H1 (cell line): ENCODE measurements around the gene PDE2A. TPM values are rescaled to one million over a fixed set of nuclear protein-coding genes. Genes with fewer than 3 reads are reported as not detected.

Experiments used
- CTCF ChIA-PET: fragments of 300-600 bp; sonication (Branson Sonifier 250); formaldehyde crosslinking; loops from one replicate; lab custom pipeline; 2021; ENCODE audit not compliant: partially characterized antibody; lab: Charles Lee
- POLR2A ChIA-PET: fragments of 300-600 bp; sonication (Branson Sonifier 250); formaldehyde crosslinking; loops from one replicate; lab custom pipeline; 2021; ENCODE audit warnings: inconsistent platforms; ENCODE audit not compliant: partially characterized antibody; lab: Charles Lee
- DNase-seq, 2 experiments: peaks; one replicate each; pipeline versions ENCODE4 v3.0.0 to v3.0.0-alpha.2; 2010 to 2022; ENCODE audit warnings: low spot score in 2 of 2, low read depth in 1 of 2, mixed read lengths in 1 of 2
- FAIRE-seq: peaks from 2 replicates; lab custom pipeline; 2011; peaks lifted over from hg19 to GRCh38; lab: Jason Lieb, UNC
- H2AFZ ChIP-seq: 2 replicates; pipeline ENCODE4 v1.8.1; 2012; ENCODE audit warnings: low read length, inconsistent platforms
- H2AK5ac ChIP-seq: 2 replicates; pipeline ENCODE4 v1.6.1; 2013; ENCODE audit warnings: low read depth, low read length
- H2BK120ac ChIP-seq: replicated peaks from 2 replicates; pipeline ENCODE3; 2013; ENCODE audit warnings: low read depth, low read length, inconsistent platforms
- H2BK12ac ChIP-seq: 2 replicates; pipeline ENCODE4 v1.6.1; 2013; ENCODE audit warnings: low read depth, low read length
- H2BK15ac ChIP-seq: 2 replicates; pipeline ENCODE4 v1.6.1; 2013; ENCODE audit warnings: low read length
- H2BK20ac ChIP-seq: 2 replicates; pipeline ENCODE4 v1.6.1; 2013; ENCODE audit warnings: low read length
- H2BK5ac ChIP-seq: 2 replicates; pipeline ENCODE4 v1.6.1; 2013; ENCODE audit warnings: low read depth, low read length
- H3K14ac ChIP-seq: 2 replicates; pipeline ENCODE4 v1.6.1; 2013; ENCODE audit warnings: inconsistent platforms; ENCODE audit not compliant: insufficient read length
- H3K18ac ChIP-seq: 2 replicates; pipeline ENCODE4 v1.6.1; 2013; ENCODE audit warnings: low read length; ENCODE audit errors: extremely low read depth
- H3K23ac ChIP-seq: 2 replicates; pipeline ENCODE4 v1.6.1; 2013; ENCODE audit warnings: inconsistent platforms; ENCODE audit not compliant: insufficient read length
- H3K23me2 ChIP-seq: 2 replicates; pipeline ENCODE4 v1.6.1; 2013; ENCODE audit warnings: low read depth, low read length
- H3K27ac ChIP-seq: 2 replicates; pipeline ENCODE4 v1.6.1; 2011; ENCODE audit warnings: low read depth, low read length, inconsistent platforms
- H3K27me3 ChIP-seq, 4 experiments: replicated peaks in 1 of 4; 1 replicate in 1 of 4; 2 replicates in 3 of 4; pipeline versions ENCODE4 v1.6.1 to v1.8.1; 2011 to 2013; ENCODE audit warnings: low read length in 3 of 4, mild to moderate bottlenecking in 3 of 4, inconsistent platforms in 2 of 4, mixed read lengths in 2 of 4, moderate library complexity in 1 of 4; ENCODE audit not compliant: control insufficient read depth in 3 of 4, insufficient read depth in 3 of 4; ENCODE audit errors: extremely low read depth in 1 of 4
- H3K36me3 ChIP-seq, 4 experiments: 2 replicates each; pipeline versions ENCODE4 v1.6.1 to v1.8.1; 2011 to 2013; ENCODE audit warnings: mild to moderate bottlenecking in 4 of 4, low read length in 3 of 4, moderate library complexity in 2 of 4, control low read depth in 1 of 4, inconsistent platforms in 1 of 4; ENCODE audit not compliant: insufficient read depth in 4 of 4, control insufficient read depth in 2 of 4
- H3K4ac ChIP-seq: replicated peaks from 2 replicates; pipeline ENCODE3; 2013; ENCODE audit warnings: low read length, low read depth, mixed read lengths, inconsistent platforms; ENCODE audit not compliant: insufficient read length
- H3K4me1 ChIP-seq, 4 experiments: replicated peaks in 1 of 4; 1 replicate in 1 of 4; 2 replicates in 3 of 4; pipeline versions ENCODE4 v1.6.1 to v1.8.1; 2011 to 2013; ENCODE audit warnings: low read length in 3 of 4, inconsistent platforms in 2 of 4, mixed read lengths in 1 of 4; ENCODE audit not compliant: insufficient read depth in 4 of 4, control insufficient read depth in 3 of 4
- H3K4me2 ChIP-seq, 2 experiments: 2 replicates each; pipeline versions ENCODE4 v1.6.1 to v1.8.1; 2011 to 2013; ENCODE audit warnings: low read depth in 2 of 2, low read length in 2 of 2, control low read depth in 1 of 2, inconsistent platforms in 1 of 2, mild to moderate bottlenecking in 1 of 2; ENCODE audit not compliant: insufficient read depth in 1 of 2
- H3K4me3 ChIP-seq, 4 experiments: fragments of 200-600, 300-600 bp in 1 of 4; sonication (generic), shearing (Covaris generic), sonication (Bioruptor Twin) in 1 of 4; 2 replicates each; pipeline versions ENCODE4 v1.5.1 to v1.8.1; 2011 to 2016; ENCODE audit warnings: low read length in 4 of 4, low read depth in 3 of 4, control low read depth in 2 of 4, inconsistent platforms in 2 of 4, mild to moderate bottlenecking in 2 of 4, mixed read lengths in 1 of 4, moderate library complexity in 1 of 4; ENCODE audit not compliant: insufficient read depth in 2 of 4; ENCODE audit errors: extremely low read depth in 1 of 4
- H3K56ac ChIP-seq: replicated peaks from 2 replicates; pipeline ENCODE3; 2013; ENCODE audit warnings: low read depth, mild to moderate bottlenecking, mixed read lengths, low read length, inconsistent platforms; ENCODE audit not compliant: insufficient read length
- H3K79me1 ChIP-seq: 2 replicates; pipeline ENCODE4 v1.6.1; 2013; ENCODE audit warnings: low read depth, low read length, control low read depth
- H3K79me2 ChIP-seq, 2 experiments: 2 replicates each; pipeline versions ENCODE4 v1.6.1 to v1.8.1; 2012 to 2013; ENCODE audit warnings: low read length in 2 of 2, mild to moderate bottlenecking in 2 of 2, inconsistent platforms in 1 of 2; ENCODE audit not compliant: insufficient read depth in 2 of 2, control insufficient read depth in 1 of 2
- H3K9ac ChIP-seq, 4 experiments: replicated peaks in 1 of 4; 1 replicate in 1 of 4; 2 replicates in 3 of 4; pipeline versions ENCODE4 v1.6.1 to v1.8.1; 2011 to 2013; ENCODE audit warnings: low read depth in 3 of 4, low read length in 3 of 4, control low read depth in 2 of 4, mild to moderate bottlenecking in 2 of 4, moderate library complexity in 2 of 4, inconsistent platforms in 1 of 4; ENCODE audit errors: extremely low read depth in 1 of 4
- H3K9me3 ChIP-seq, 2 experiments: 2 replicates each; pipeline versions ENCODE4 v1.6.1 to v1.8.1; 2012 to 2013; ENCODE audit warnings: mild to moderate bottlenecking in 2 of 2, moderate library complexity in 2 of 2, control low read depth in 1 of 2, inconsistent platforms in 1 of 2, low read depth in 1 of 2, low read length in 1 of 2, mixed read lengths in 1 of 2; ENCODE audit not compliant: insufficient read depth in 2 of 2
- H4K20me1 ChIP-seq, 2 experiments: replicated peaks in 1 of 2; 2 replicates each; pipeline versions ENCODE3 to v1.8.1; 2011 to 2013; ENCODE audit warnings: inconsistent platforms in 2 of 2, low read length in 2 of 2, mild to moderate bottlenecking in 1 of 2; ENCODE audit not compliant: insufficient read depth in 2 of 2, control insufficient read depth in 1 of 2
- H4K5ac ChIP-seq: 2 replicates; pipeline ENCODE4 v1.6.1; 2013; ENCODE audit warnings: low read length, low read depth, mixed read lengths, inconsistent platforms; ENCODE audit not compliant: insufficient read length
- H4K8ac ChIP-seq: 2 replicates; pipeline ENCODE4 v1.8.0; 2013; ENCODE audit warnings: mild to moderate bottlenecking, moderate library complexity, low read length, inconsistent platforms; ENCODE audit not compliant: insufficient read depth; ENCODE audit errors: extremely low read depth
- H4K91ac ChIP-seq: replicated peaks from 2 replicates; pipeline ENCODE3; 2013; ENCODE audit warnings: low read length, mixed read lengths, inconsistent platforms; ENCODE audit not compliant: insufficient read length
- BRCA1 ChIP-seq: IDR thresholded peaks from 2 replicates; pipeline ENCODE4 v1.6.1; 2012; ENCODE audit warnings: low read depth, low read length, improper control_type of control experiment
- CBX5 ChIP-seq: fragments of 300-800, 300-1000 bp; sonication (generic); IDR thresholded peaks from 2 replicates; pipeline ENCODE4 v1.7.1; 2016; ENCODE audit warnings: antibody characterized with exemption, low read length, low read depth
- EP300 ChIP-seq, 2 experiments: IDR thresholded peaks; 1 replicate in 1 of 2; 2 replicates in 1 of 2; pipeline ENCODE4 v1.6.1; 2011 to 2012; ENCODE audit warnings: low read depth in 2 of 2, low read length in 2 of 2, mild to moderate bottlenecking in 2 of 2, borderline replicate concordance in 1 of 2, inconsistent platforms in 1 of 2, moderate library complexity in 1 of 2
- JUN ChIP-seq: IDR thresholded peaks from 2 replicates; pipeline ENCODE4 v1.6.1; 2011; ENCODE audit warnings: low read depth, mild to moderate bottlenecking, improper control_type of control experiment, low read length
- MAFK ChIP-seq: IDR thresholded peaks from 2 replicates; pipeline ENCODE4 v1.6.1; 2012; ENCODE audit warnings: low read depth, mild to moderate bottlenecking, improper control_type of control experiment, low read length
- POU5F1 ChIP-seq: IDR thresholded peaks from 2 replicates; pipeline ENCODE4 v1.6.1; 2011; ENCODE audit warnings: low read depth, mild to moderate bottlenecking, low read length, moderate library complexity
- RXRA ChIP-seq: IDR thresholded peaks from 2 replicates; pipeline ENCODE4 v1.6.1; 2011; ENCODE audit warnings: low read depth, mild to moderate bottlenecking, low read length, moderate library complexity; ENCODE audit not compliant: insufficient read depth
- SP4 ChIP-seq: IDR thresholded peaks from 2 replicates; pipeline ENCODE4 v1.6.1; 2012; ENCODE audit warnings: low read length, inconsistent platforms
- TEAD4 ChIP-seq: IDR thresholded peaks from 2 replicates; pipeline ENCODE4 v1.6.1; 2012; ENCODE audit warnings: low read depth, low read length, inconsistent platforms, mixed read lengths
- YY1 ChIP-seq: IDR thresholded peaks from 2 replicates; pipeline ENCODE4 v1.6.1; 2011; ENCODE audit warnings: low read depth, mild to moderate bottlenecking, low read length
- WGBS, 2 experiments: shearing (Covaris generic) in 1 of 2; methylation state at CpG; one replicate each; pipeline versions ENCODE4 v1.1.6 to v1.1.7; 2013 to 2015; ENCODE audit warnings: low lambda C conversion rate in 2 of 2, mixed read lengths in 2 of 2, inconsistent platforms in 1 of 2, low coverage in 1 of 2, missing lambda C conversion rate in 1 of 2; ENCODE audit not compliant: insufficient replicate concordance in 2 of 2, insufficient coverage in 1 of 2, insufficient read length in 1 of 2; ENCODE audit errors: extremely low coverage in 1 of 2, missing lambda C conversion rate in 1 of 2; 5-methylcytosine and 5-hydroxymethylcytosine counted together
- polyA plus RNA-seq, 7 experiments: library from polyadenylated mRNA; depleted of rRNA in 3 of 7; stranded (reverse) in 5 of 7; unstranded in 2 of 7; fragments of >200 nt in 5 of 7; fragments of 200-250 nt in 2 of 7; gene quantifications; 1 replicate in 5 of 7; 2 replicates in 1 of 7; 4 replicates in 1 of 7; pipeline versions ENCODE4 v1.2.1 to v1.2.3, GENCODE V29; 2011 to 2013; ENCODE audit warnings: missing spikeins in 2 of 7, mixed read lengths in 2 of 7
- total RNA-seq: library from RNA; stranded (reverse); fragmentation: NEBNext Ultra II Directional; extraction: Animal tissue kit (Norgen Biotek cat#: 25700); gene quantifications from 2 replicates; pipeline ENCODE4 v1.2.1, GENCODE V29; 2021

The PDE2A gene
- total and polyA plus RNA-seq, 2 of the 8 experiments (the other 6 are each of a cell fraction or from before 2014, with no cell fraction given): 3.4 to 7.1 TPM

GRCh38 chr11:72552399-72552910 lies 121.8 kb downstream of the PDE2A start:
- FAIRE-seq (no peak), DNase-seq (no peak)
- TF ChIP-seq TEAD4 (no peak), POU5F1 (no peak), CBX5 (no peak), BRCA1 (no peak), SP4 (no peak), YY1 (no peak), JUN (no peak), RXRA (no peak), MAFK (no peak), EP300 (IDR thresholded peaks at IDR 0.05; ENCODE audit: borderline replicate concordance in 1 of 2, low read depth in 2 of 2, low read length in 2 of 2) (no peak)
- H3K4me3 ChIP-seq: no peak overlapping the region
- no peaks in the 10 kb centered on the region for H3K9me3 ChIP-seq
- no peak overlapping the region for H3K9ac ChIP-seq
- H3K14ac ChIP-seq: no peak overlapping the region
- ChIA-PET CTCF (interaction anchor here (1.1 to 8.8 kb wide), 14 partner anchors 8 to 130 kb away, joined by 3 to 52 read pairs (median 14); no protein-coding TSS in a partner anchor), POLR2A (no interaction called here)
- no peak overlapping the region for H4K8ac ChIP-seq
- H3K18ac ChIP-seq: no peak overlapping the region
- H3K36me3 ChIP-seq: no peaks in the 10 kb centered on the region
- H3K27ac ChIP-seq: no peak overlapping the region
- no peak overlapping the region for H4K91ac ChIP-seq
- H3K27me3 ChIP-seq: no peaks in the 10 kb centered on the region
- H3K79me2 ChIP-seq: no peaks in the 10 kb centered on the region
- no peaks in the 10 kb centered on the region for H3K4me1 ChIP-seq
- H3K23ac ChIP-seq: no peak overlapping the region
- H4K20me1 ChIP-seq: no peaks in the 10 kb centered on the region
- H3K23me2 ChIP-seq: no peaks in the 10 kb centered on the region
- H2BK5ac ChIP-seq: no peak overlapping the region
- H2BK120ac ChIP-seq: no peak overlapping the region
- H2BK15ac ChIP-seq: no peak overlapping the region
- no peak overlapping the region for H3K4ac ChIP-seq
- H2BK20ac ChIP-seq: no peak overlapping the region
- H3K56ac ChIP-seq: no peak overlapping the region
- H2AFZ ChIP-seq: no peak overlapping the region
- H3K79me1 ChIP-seq: no peaks in the 10 kb centered on the region
- H2BK12ac ChIP-seq: no peak overlapping the region
- 95% methylated on average over 3 of the region's 3 CpGs; no CpG with 5 or more reads in 1 of the 2 experiments for WGBS, 2 experiments
- no peak overlapping the region for H3K4me2 ChIP-seq
- no peak overlapping the region for H4K5ac ChIP-seq
- no peak overlapping the region for H2AK5ac ChIP-seq
